Fibroblast of pulmonary artery (primary cell): ENCODE measurements around the gene ANKIB1.

Experiments
- DNase-seq: peaks from one replicate; pipeline ENCODE4 v3.0.0-alpha.2; 2010; ENCODE audit warnings: low read depth
- H3K4me3 ChIP-seq: replicated peaks from 2 replicates; pipeline ENCODE4 v1.5.1; 2011; ENCODE audit warnings: low read depth, mild to moderate bottlenecking, control low read depth, low read length, moderate library complexity
- CTCF ChIP-seq: IDR thresholded peaks from 2 replicates; pipeline ENCODE4 v1.5.1; 2011; ENCODE audit warnings: mild to moderate bottlenecking, control low read depth, low read length, inconsistent platforms; ENCODE audit errors: missing control alignments

The ANKIB1 gene

GRCh38 chr7:92266415-92267241 lies 20.9 kb downstream of the ANKIB1 start:
- H3K4me3 ChIP-seq = no peak overlapping the region
- no peak for TF ChIP-seq CTCF
- no peak for DNase-seq

GRCh38 chr7:92268921-92269320 lies 23.1 kb downstream of the ANKIB1 start:
- no peak overlapping the region for H3K4me3 ChIP-seq
- no peak for TF ChIP-seq CTCF
- DNase-seq = peak; percentile 33

- no peak for DNase-seq
- TF ChIP-seq CTCF = no peak
- H3K4me3 ChIP-seq = no peak overlapping the region
These were observed 29.6 kb downstream of the ANKIB1 start for GRCh38 chr7:92275327-92275726.

GRCh38 chr7:92276460-92276864 lies 30.7 kb downstream of the ANKIB1 start:
- DNase-seq = no peak
- no peak overlapping the region for H3K4me3 ChIP-seq
- TF ChIP-seq CTCF = no peak

GRCh38 chr7:92279396-92280031 lies 33.7 kb downstream of the ANKIB1 start:
- no peak for DNase-seq
- no peak overlapping the region for H3K4me3 ChIP-seq
- TF ChIP-seq CTCF = no peak

- DNase-seq = no peak
These were observed 35.3 kb downstream of the ANKIB1 start for GRCh38 chr7:92281031-92281430.

More at GRCh38 chr7:92281031-92281430, 35.3 kb downstream of the ANKIB1 start:
- no peak overlapping the region for H3K4me3 ChIP-seq
- TF ChIP-seq CTCF = no peak
